NOMO-1 treated with dmso at 0.1 percent for 144 hours (cell line): ENCODE results near the gene ZNF675.
"Not testable (repeated sequence)": the region's sequence is repeated elsewhere in the genome, so short reads cannot be mapped to it uniquely, and the experiment has no call there.

Experiments
- DNase-seq: peaks from one replicate; lab custom pipeline; 2025; ENCODE audit not compliant: unreplicated experiment; lab: John Stamatoyannopoulos, UW

Gene ZNF675

GRCh38 chr19:23686621-23687423, at the start of gene ZNF675:
Gene ZNF675 (minus strand): TSS chr19:23687212. CDS start chr19:23687033, 179 bp downstream.
- DNase-seq, result no peak

- not testable (repeated sequence) for DNase-seq
Observed at GRCh38 chr19:23730729-23731465, 43.9 kb upstream of the ZNF675 start.

- not testable (repeated sequence) for DNase-seq
Observed at GRCh38 chr19:23724161-23724560, 37.1 kb upstream of the ZNF675 start.

- DNase-seq, result no peak
Observed at GRCh38 chr19:23718802-23719201, 31.8 kb upstream of the ZNF675 start.

GRCh38 chr19:23716792-23717191, 29.8 kb upstream of the ZNF675 start:
- no peak for DNase-seq

- DNase-seq, result no peak
Observed at GRCh38 chr19:23709347-23709746, 22.3 kb upstream of the ZNF675 start.

- no peak for DNase-seq
Observed at GRCh38 chr19:23706657-23707056, 19.6 kb upstream of the ZNF675 start.

- no peak for DNase-seq
Observed at GRCh38 chr19:23699521-23699860, 12.5 kb upstream of the ZNF675 start.

GRCh38 chr19:23698711-23699520, 11.9 kb upstream of the ZNF675 start:
- no peak for DNase-seq

- not testable (repeated sequence) for DNase-seq
Observed at GRCh38 chr19:23692937-23693336, 5.9 kb upstream of the ZNF675 start.

GRCh38 chr19:23673132-23673531, 13.9 kb downstream of the ZNF675 start:
- DNase-seq, result no peak

- DNase-seq, result not testable (repeated sequence)
Observed at GRCh38 chr19:23668606-23669005, 18.4 kb downstream of the ZNF675 start.

- DNase-seq, result no peak
Observed at GRCh38 chr19:23665651-23666410, 21.2 kb downstream of the ZNF675 start.

GRCh38 chr19:23649817-23650216, 37.2 kb downstream of the ZNF675 start:
- DNase-seq, result not testable (repeated sequence)
